D721Med (cell line): ENCODE data around the gene ZFHX2.

Experiments used
- DNase-seq: peaks from one replicate; pipeline ENCODE4 v3.0.0; 2011; ENCODE audit warnings: low spot score; ENCODE audit not compliant: insufficient read length
- FAIRE-seq: peaks from 2 replicates; lab custom pipeline; 2011; peaks lifted over from hg19 to GRCh38; lab: Jason Lieb, UNC
- TF ChIP-seq, protein P1 (sequence below): IDR thresholded peaks from 2 replicates; pipeline ENCODE4 v1.5.1; 2012; ENCODE audit warnings: mild to moderate bottlenecking, control low read depth; ENCODE audit not compliant: insufficient read depth; ENCODE audit errors: missing control alignments

ZFHX2 gene

DNA sequence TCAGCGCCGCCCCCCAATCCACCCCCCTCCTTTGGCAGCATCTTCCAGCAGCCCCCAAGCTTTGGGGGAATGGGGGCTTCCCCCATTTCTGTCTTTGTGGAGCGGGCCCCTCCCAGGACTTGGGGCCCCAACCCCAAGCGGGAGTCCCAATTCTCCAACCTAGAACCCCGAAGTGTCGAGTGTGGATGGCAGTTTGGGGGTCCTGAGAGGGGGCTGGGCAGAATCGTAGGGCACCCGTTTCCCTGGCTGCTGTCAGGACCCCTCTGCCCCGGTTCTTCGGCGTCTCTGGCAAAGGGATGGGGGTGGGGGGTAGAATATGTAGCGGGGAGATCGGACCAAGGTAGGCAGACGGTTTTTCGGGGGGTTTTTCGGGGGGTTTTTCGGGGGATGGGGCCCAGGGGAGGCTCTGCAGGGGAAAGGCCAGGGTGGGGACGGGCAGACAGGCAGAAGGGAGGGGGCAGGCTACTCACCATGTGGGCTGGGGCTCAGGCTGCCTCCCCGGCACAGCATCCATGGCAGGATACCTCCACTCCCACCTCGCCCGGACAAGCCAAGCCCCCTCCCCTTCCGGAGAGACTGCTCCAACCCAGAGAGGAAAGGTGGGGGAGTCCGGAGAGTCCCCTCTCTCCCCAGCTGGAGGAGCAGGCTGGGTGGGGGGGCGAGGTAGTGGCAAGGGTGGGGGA, 26.3 kb upstream of the ZFHX2 start:
- no peak for DNase-seq

DNA sequence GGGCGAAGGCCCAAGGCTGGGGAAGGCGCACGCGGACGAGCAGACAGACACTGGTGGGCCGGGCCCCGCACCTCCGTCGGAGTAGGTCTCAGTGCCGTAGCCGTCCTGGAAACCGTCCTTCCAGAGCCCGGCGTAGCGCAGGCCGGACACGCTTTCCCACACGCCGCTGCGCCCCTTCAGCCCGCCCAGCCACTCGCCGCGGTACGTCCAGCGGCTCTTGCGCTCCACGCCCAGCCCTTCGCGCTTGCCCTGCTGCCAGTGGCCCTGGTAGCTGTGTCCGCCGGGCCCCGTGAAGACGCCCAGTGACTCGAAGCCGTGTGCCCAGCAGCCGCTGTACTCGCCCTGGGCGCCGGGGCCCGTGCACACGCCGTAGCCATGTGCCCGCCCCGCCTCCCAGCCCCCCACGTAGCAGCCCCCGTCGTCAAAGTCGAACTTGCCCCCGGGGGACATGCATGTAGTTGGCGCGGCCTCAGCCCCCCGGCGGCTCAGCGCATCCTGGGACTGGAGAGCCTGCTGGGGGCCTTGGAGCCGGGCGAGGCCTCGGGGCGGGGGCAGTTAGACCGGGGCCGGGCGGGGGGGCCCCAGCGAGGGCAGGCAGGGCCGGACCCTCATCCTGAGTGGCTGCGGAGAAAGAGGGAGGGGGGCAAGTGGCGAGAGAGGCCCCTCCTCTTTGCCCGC, 25.6 kb upstream of the ZFHX2 start:
- FAIRE-seq (no peak), DNase-seq (peak; percentile 73)
- TF ChIP-seq, protein P1, sequence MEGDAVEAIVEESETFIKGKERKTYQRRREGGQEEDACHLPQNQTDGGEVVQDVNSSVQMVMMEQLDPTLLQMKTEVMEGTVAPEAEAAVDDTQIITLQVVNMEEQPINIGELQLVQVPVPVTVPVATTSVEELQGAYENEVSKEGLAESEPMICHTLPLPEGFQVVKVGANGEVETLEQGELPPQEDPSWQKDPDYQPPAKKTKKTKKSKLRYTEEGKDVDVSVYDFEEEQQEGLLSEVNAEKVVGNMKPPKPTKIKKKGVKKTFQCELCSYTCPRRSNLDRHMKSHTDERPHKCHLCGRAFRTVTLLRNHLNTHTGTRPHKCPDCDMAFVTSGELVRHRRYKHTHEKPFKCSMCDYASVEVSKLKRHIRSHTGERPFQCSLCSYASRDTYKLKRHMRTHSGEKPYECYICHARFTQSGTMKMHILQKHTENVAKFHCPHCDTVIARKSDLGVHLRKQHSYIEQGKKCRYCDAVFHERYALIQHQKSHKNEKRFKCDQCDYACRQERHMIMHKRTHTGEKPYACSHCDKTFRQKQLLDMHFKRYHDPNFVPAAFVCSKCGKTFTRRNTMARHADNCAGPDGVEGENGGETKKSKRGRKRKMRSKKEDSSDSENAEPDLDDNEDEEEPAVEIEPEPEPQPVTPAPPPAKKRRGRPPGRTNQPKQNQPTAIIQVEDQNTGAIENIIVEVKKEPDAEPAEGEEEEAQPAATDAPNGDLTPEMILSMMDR = no peak

More for the DNA sequence above, 26.3 kb upstream of the ZFHX2 start:
- FAIRE-seq = no peak
- TF ChIP-seq, protein P1 = no peak

DNA sequence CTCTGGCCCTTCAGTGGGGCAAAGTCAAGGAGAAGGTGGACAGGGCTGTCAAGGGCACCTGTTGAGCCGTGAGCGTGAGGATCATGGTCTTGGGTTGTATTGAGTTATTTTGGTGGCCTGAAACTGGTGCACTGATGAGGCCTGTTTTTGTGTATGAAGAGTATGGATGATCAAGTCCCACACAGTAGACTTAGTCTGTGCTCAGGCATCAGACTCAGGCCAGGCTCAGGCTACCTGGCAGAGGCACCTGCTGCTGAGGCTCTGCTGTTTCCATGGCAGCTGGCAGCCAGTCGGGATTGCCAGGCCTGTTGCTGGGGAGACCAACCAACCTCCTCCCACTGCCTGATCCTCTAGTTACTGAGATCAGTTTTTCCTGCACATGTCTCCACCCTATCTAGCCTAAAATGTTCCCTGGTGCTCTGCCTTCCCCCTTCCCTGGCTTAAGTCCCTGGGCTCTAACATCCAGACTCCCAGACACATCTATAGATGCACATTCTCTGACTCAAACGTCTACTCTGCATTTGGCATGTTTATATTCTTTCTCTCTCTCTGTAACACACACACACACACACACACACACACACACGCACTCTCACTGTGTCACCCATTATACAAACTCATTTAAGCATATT, 21.9 kb upstream of the ZFHX2 start:
- FAIRE-seq (no peak), DNase-seq (no peak)
- TF ChIP-seq, protein P1 = no peak

DNA sequence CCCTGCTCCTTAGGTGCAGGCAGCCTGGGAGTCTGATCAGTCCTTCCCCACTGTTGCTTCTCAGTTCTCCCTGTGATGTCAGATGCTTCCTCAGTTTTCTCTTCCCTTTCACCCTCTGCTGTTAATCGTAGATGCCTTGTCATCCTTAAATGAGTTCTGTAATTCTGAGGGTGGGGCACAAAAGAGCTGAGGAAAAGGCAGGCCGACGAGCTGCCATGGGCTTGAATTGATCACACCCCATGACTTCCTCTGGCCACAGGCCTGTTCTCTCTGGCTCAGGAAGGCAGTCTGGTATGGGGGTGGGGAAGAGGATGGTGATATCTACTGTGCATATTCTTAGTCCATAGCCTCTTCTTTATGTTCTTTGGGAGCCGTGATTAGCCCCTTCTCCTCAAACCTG, 21.3 kb upstream of the ZFHX2 start:
- DNase-seq (no peak), FAIRE-seq (no peak)
- TF ChIP-seq, protein P1 = no peak

DNA sequence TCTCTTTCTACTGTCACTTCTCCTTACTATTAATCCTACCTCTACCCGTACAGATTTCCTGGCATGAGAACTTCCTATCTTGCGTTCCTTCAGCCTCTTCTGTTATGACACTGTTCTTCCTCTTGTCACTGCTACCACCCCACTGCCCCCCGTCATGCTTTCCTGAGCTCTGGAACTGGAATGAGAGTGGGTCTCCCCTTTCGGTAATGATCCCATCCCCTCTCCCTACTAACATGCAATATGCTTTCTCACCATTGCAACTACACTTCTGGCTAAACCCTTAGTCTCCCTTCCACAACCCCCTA, 20.9 kb upstream of the ZFHX2 start:
- FAIRE-seq (no peak), DNase-seq (no peak)
- TF ChIP-seq, protein P1 = no peak

DNA sequence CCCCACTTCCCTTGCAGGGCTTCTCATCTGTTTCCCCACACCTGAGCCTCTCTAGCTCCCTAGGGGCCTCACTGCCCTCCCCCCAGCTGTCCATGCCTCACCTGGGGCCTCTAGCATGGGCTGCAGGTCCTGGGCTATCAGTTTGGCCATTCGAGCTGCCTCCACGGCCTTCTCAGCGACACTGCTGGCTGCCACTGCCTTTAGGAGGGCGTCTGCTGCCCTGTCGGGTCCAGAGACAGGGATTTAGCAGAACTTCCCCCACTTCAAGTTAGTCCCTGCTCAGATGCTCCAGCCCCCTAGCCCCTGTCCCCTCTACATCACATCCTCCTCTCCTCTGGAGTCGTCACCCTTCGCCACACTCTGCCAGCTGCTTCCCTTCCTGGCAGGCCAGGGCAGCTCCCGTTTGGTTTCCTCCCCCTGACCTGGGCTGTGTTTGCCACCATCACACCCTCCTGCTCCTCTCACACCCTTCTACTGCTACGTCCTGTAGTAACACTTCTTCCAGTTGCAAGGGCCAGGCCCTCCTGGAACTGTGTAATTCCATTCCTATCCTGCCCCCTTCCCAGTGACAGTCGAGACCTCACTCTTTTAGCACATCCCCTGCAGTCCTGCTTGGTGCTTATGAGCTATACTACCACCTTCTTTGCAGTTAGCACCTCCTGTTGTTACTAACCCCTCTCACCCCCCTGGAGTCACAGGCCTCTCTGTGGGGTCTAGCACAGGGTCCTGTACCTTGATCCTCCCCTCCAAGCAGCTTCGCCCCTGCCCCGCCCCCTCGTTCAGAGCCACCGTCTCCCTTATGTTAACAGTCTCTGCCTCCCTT, 20.3 kb upstream of the ZFHX2 start:
- DNase-seq (no peak), FAIRE-seq (no peak)
- TF ChIP-seq, protein P1 = no peak
